BJ (cell line): Measurements from ENCODE around the gene SLC29A2. TPM values are rescaled to one million over a fixed set of nuclear protein-coding genes. Genes with fewer than 3 reads are reported as not detected.

Experiments used
- CTCF ChIA-PET: fragments of 350-600 bp; formaldehyde crosslinking; extraction: SDS; loops from one replicate; lab custom pipeline; 2021; ENCODE audit warnings: antibody characterized with exemption, inconsistent platforms; lab: Yijun Ruan, JAX
- POLR2A ChIA-PET: fragments of 300-600 bp; sonication (Branson Sonifier 250); formaldehyde crosslinking; extraction: SDS; loops from one replicate; lab custom pipeline; 2021; ENCODE audit warnings: antibody characterized with exemption; lab: Charles Lee
- DNase-seq: peaks from one replicate; pipeline ENCODE4 v3.0.0-alpha.2; 2011; ENCODE audit warnings: low read depth
- H3K27me3 ChIP-seq: 2 replicates; pipeline ENCODE4 v1.6.0; 2011; ENCODE audit warnings: low read length; ENCODE audit not compliant: control insufficient read depth, insufficient read depth
- H3K36me3 ChIP-seq: 2 replicates; pipeline ENCODE4 v1.5.1; 2011; ENCODE audit warnings: low read length; ENCODE audit not compliant: control insufficient read depth, insufficient read depth
- H3K4me3 ChIP-seq: 2 replicates; pipeline ENCODE4 v1.5.1; 2011; ENCODE audit warnings: low read depth, mild to moderate bottlenecking, control low read depth, low read length
- polyA plus RNA-seq: library from polyadenylated mRNA; depleted of rRNA; stranded (reverse); fragments of >200 nt; gene quantifications from 2 replicates; pipeline ENCODE4 v1.2.3, GENCODE V29; 2011
- TF ChIP-seq, protein P1 (sequence below): IDR thresholded peaks from 2 replicates; pipeline ENCODE4 v1.5.1; 2011; ENCODE audit warnings: low read depth, mild to moderate bottlenecking, control low read depth, inconsistent platforms, low read length, moderate library complexity; ENCODE audit not compliant: insufficient read depth

SLC29A2 gene
- polyA plus RNA-seq, 1 experiment = 0.48 TPM

DNA sequence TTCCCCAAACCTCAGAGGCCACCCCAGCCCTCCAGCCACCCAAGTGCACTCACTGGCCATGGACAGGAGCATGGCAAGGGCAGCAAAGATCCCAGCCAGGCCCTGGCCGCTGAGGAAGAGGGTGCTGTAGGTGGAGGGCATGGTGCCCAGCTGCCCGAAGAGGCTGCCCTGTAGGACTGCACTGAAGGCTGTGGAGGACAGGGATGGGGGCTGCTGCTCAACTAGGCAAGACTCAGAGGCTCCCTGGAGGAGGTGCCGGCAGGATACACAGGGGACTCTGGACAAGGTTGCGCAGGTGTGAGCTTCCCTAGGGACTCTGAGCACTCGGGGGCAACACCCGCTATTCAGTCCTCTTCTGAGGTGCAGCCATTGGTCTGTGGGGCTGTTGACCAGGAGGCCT, 3.1 kb downstream of the SLC29A2 start:
- Histone ChIP-seq H3K27me3 (peaks cover 5% of the 10 kb centered on the region; the same call in 1 of the 2 replicates), H3K36me3 (no peaks in the 10 kb centered on the region), H3K4me3 (no peak overlapping the region)
- ChIA-PET POLR2A (no interaction called here), CTCF (interaction anchor here (1.4 kb wide), 1 partner anchor 20 kb away, joined by 3 read pairs; no protein-coding TSS in a partner anchor)
- DNase-seq = no peak
- TF ChIP-seq, protein P1, sequence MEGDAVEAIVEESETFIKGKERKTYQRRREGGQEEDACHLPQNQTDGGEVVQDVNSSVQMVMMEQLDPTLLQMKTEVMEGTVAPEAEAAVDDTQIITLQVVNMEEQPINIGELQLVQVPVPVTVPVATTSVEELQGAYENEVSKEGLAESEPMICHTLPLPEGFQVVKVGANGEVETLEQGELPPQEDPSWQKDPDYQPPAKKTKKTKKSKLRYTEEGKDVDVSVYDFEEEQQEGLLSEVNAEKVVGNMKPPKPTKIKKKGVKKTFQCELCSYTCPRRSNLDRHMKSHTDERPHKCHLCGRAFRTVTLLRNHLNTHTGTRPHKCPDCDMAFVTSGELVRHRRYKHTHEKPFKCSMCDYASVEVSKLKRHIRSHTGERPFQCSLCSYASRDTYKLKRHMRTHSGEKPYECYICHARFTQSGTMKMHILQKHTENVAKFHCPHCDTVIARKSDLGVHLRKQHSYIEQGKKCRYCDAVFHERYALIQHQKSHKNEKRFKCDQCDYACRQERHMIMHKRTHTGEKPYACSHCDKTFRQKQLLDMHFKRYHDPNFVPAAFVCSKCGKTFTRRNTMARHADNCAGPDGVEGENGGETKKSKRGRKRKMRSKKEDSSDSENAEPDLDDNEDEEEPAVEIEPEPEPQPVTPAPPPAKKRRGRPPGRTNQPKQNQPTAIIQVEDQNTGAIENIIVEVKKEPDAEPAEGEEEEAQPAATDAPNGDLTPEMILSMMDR = no peak

DNA sequence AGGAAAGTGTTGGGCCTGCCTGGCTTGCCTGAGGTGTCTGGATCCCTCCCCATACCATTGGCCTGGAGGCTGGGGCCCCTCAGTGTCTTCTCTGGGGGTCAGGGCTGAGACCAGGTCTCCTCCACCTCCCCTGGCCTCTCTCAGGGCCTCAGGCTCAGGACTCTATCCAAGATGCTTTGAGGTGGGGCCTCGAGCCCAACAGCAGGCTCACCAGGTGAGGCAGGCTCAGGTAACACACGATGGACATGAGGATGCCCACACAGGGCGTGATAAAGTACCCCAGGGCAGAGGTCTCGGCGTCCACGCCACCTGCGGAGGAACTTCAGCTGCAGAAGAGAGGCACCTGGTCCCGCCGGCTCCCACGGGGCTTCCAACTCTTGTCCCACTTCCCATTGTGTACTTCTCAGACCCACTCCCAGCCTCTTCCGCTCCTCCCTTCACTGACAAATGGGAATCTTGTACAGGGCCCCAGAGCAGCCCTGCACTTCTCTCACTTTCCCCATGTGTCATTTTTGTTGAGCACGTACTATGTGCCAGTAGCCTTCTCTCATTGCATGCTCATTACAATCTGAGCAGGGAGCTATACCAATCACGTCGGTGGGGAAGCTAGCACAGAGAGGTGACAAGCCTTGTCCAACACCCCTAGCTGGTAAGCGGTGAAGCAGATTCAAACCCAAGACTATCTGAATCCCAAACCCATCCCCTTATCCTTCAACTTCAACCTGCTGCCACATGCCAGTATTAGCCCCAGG, 3.8 kb downstream of the SLC29A2 start:
- H3K27me3 ChIP-seq = peaks cover 2% of the 10 kb centered on the region; the same call in 1 of the 2 replicates
- ChIA-PET CTCF (interaction anchor here (0.9 to 2.6 kb wide), 5 partner anchors 19 to 56 kb away, joined by 3 to 11 read pairs (median 8); no protein-coding TSS in a partner anchor), POLR2A (no interaction called here)
- no peak overlapping the region for H3K4me3 ChIP-seq
- TF ChIP-seq, protein P1 = no peak
- no peak for DNase-seq
- H3K36me3 ChIP-seq = no peaks in the 10 kb centered on the region

DNA sequence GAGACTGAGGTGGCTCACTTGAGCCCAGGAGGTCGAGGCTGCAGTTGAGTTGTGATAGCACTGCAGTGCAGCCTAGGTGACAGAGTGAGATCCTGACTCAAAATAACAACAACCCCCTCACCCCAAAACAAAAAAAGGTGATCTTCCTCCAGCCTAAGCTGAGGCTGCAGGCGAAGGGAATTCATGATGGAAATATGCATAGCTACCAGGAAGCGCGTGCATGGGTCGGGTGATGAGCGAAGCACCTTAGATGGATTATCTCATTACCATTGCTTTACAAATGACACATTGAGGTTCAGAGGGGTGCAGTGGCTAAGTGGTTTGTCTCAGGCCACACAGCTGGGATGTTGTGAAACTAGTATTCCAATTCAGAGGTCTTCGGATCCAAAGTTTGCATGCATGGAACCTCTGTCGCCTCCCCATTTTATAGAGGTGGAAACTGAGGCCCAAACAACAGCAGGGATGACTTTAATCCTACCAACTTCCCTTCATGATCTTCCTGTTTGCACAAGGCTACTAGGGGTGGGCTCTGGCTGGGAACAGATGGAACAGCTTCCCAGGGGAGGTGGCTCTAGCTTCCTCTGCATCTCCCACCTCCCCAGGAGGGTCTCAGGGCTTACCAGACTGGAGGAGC, 4.6 kb downstream of the SLC29A2 start:
- Histone ChIP-seq H3K36me3 (no peaks in the 10 kb centered on the region), H3K4me3 (no peak overlapping the region), H3K27me3 (no peaks in the 10 kb centered on the region)
- TF ChIP-seq, protein P1 = no peak
- CTCF ChIA-PET = interaction anchor here (0.8 to 2.6 kb wide), 7 partner anchors 19 to 951 kb away, joined by 3 to 11 read pairs (median 4); no protein-coding TSS in a partner anchor
- POLR2A ChIA-PET = no interaction called here
- DNase-seq = no peak

DNA sequence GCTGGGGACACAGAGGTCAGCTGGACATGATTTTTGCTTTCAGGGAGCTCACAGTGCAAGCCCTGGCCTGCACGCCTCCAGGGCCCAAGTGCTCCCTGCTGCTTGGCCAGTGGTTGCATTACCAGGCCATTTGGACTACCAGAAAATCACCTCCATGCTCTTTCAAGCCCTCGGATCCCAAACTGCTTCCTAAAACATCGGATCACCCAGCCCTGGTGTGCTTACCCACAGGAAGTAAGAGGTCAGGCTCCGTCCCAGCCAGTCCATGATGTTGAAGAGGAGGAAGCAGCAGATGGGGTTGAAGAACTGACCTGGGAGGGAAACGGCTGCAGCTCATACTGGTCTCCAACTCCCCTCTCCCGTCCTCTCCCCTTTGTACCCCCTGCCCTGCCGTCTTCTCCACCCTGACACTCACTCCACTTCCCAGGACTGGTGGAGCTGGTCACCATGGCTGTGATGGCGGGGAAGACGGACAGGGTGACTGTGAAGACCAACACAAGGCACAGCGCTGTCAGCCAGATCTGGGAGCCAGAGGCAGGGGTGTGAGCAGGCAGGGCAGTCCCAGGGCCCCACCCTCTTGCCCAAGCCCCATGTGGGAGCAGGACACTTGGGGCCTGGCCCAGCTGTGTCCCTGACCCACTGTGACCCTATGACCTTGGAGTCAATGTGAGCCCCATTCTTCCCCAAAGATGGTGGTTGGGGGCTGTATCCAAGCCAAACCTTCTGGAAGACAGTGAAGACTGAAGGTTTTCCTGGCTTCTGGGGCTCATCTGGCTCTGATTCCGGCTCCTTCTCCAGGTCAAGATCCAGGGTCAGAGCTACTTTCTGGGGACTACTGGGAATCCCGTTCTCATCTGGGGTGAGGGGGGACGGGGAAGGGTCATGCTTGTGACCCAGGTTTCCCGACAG, 5.6 kb downstream of the SLC29A2 start:
- POLR2A ChIA-PET = no interaction called here
- H3K27me3 ChIP-seq = no peaks in the 10 kb centered on the region
- TF ChIP-seq, protein P1 = no peak
- no peak overlapping the region for H3K4me3 ChIP-seq
- no peak for DNase-seq
- CTCF ChIA-PET = interaction anchor here (0.8 to 2.6 kb wide), 7 partner anchors 18 to 952 kb away, joined by 3 to 11 read pairs (median 5); no protein-coding TSS in a partner anchor
- no peaks in the 10 kb centered on the region for H3K36me3 ChIP-seq
